Ureter (tissue), 1 donor: Measurements from ENCODE around the gene TERF2IP. TPM values are rescaled to one million over a fixed set of nuclear protein-coding genes. Genes with fewer than 3 reads are reported as not detected.

Experiments
- total RNA-seq: library from RNA; stranded (reverse); gene quantifications from one replicate; pipeline ENCODE4 v1.2.4, GENCODE V29; 2023
- donor health status: DM: yes; HTN: yes; CAD: no.

The TERF2IP gene
- total RNA-seq, 1 donor from 2014 or later: 47.1 TPM

Other genes with a start within 250 kb of the TERF2IP start
- 60.2 TPM for gene CFDP1, start 214.3 kb upstream of the TERF2IP start, total RNA-seq
- gene TMEM170A, start 183.1 kb upstream of the TERF2IP start, total RNA-seq: 25.7 TPM
- gene CHST6, start 152.3 kb upstream of the TERF2IP start, total RNA-seq: 3.2 TPM
- 0.26 TPM for gene CHST5, start 111.7 kb upstream of the TERF2IP start, total RNA-seq
- 18.3 TPM for gene TMEM231, start 91.5 kb upstream of the TERF2IP start, total RNA-seq
- 77.4 TPM for gene GABARAPL2, start 81.4 kb upstream of the TERF2IP start, total RNA-seq
- gene ADAT1, start 24.5 kb upstream of the TERF2IP start, total RNA-seq: 87.1 TPM
- gene KARS1, start 108 bp upstream of the TERF2IP start, total RNA-seq: 129 TPM
- gene CPHXL2, start 29.2 kb downstream of the TERF2IP start, total RNA-seq: not detected
- not detected for gene DUXB, start 53.7 kb downstream of the TERF2IP start, total RNA-seq
- not detected for gene CPHXL, start 78.7 kb downstream of the TERF2IP start, total RNA-seq